Measurements from ENCODE around the gene MYH14. TPM values are rescaled to one million over a fixed set of nuclear protein-coding genes. Genes with fewer than 3 reads are reported as not detected.

Gene MYH14
- total and polyA plus RNA-seq, 9 of the 15 experiments (the other 6 are each of a cell fraction or from before 2014, with no cell fraction given): 0.04 to 0.86 (median 0.19) TPM; not detected in 2

- Histone ChIP-seq H3K27ac (ENCODE audit: extremely low read depth, low read depth, low read length) (no peak overlapping the region), H3K4me2 (ENCODE audit: insufficient read depth, low read length) (no peak overlapping the region), H3K79me2 (ENCODE audit: control insufficient read depth, insufficient read depth, low read length) (no peaks in the 10 kb centered on the region), H2AFZ (ENCODE audit: low read depth, low read length) (no peak overlapping the region), H3K9ac (ENCODE audit: insufficient read depth in 1 of 2, low read depth in 2 of 2, low read length in 2 of 2) (peak overlapping the region in 1 of 2 experiments; percentile 80; a peak in 2 of 4 replicates), H3K9me1 (ENCODE audit: control insufficient read depth, insufficient read depth, low read length) (peaks cover 2% of the 10 kb centered on the region), H3K4me3 (no peak overlapping the region), H3K4me1 (replicated peaks in 1 of 2; ENCODE audit: control insufficient read depth in 2 of 2, insufficient read depth in 2 of 2, low read length in 2 of 2) (peaks cover 25 to 44% of the 10 kb centered on the region in 2 experiments; a peak in 4 of 5 replicates), H3K9me3 (replicated peaks; ENCODE audit: control insufficient read depth, insufficient read depth, low read depth, low read length) (no peaks in the 10 kb centered on the region), H3K27me3 (ENCODE audit: control insufficient read depth in 2 of 2, insufficient read depth in 2 of 2, low read length in 2 of 2) (peaks cover 0 to 8% of the 10 kb centered on the region in 2 experiments; a peak in 2 of 5 replicates), H3K36me3 (ENCODE audit: control insufficient read depth, insufficient read depth, low read length) (no peaks in the 10 kb centered on the region), H4K20me1 (replicated peaks; ENCODE audit: control insufficient read depth, insufficient read depth, low read length) (no peaks in the 10 kb centered on the region)
- TF ChIP-seq DMBX1 (CRISPR knock-in tag; IDR thresholded peaks at IDR 0.05; ENCODE audit: borderline replicate concordance) (no peak), HMGN3 (IDR thresholded peaks at IDR 0.05; ENCODE audit: borderline replicate concordance, extremely low read depth, insufficient read length, low read depth, low read length) (peak; percentile 28), EGR1 (conservative IDR thresholded peaks at IDR 0.05) (peak; percentile 87)
- no peak for FAIRE-seq
- peak in 1 of 4 experiments; percentile 40 for DNase-seq (ENCODE audit: extremely low read depth in 1 of 4, low spot score in 3 of 4)
- intact Hi-C loops (cut with micrococcal nuclease): loop anchor here (5.0 kb wide), 1 partner anchor 59 kb away; the partner anchor contains the start of gene KCNC3
- 4% methylated on average over 8 of the region's 13 CpGs for WGBS (ENCODE audit: insufficient coverage, low coverage, missing lambda C conversion rate)
- ChIA-PET CTCF (ENCODE audit: low intra/inter-chr PET ratio) (interaction anchor here (0.5 kb wide), 1 partner anchor 331 kb away, joined by 4 read pairs; no protein-coding TSS in a partner anchor), POLR2A (no interaction called here)
- BruUV-seq (replicated peaks): no TSS peak
- in situ Hi-C loops (cut with MboI): no loop called here
- ATAC-seq: no peak
Measured at GRCh38 chr19:50268041-50268440, 64.6 kb downstream of the MYH14 start.

GRCh38 chr19:50268501-50268900, 65.1 kb downstream of the MYH14 start:
- ATAC-seq: no peak
- in situ Hi-C loops (cut with MboI) (no loop called here), intact Hi-C loops (cut with micrococcal nuclease) (loop anchor here (5.0 kb wide), 1 partner anchor 59 kb away; the partner anchor contains the start of gene KCNC3)
- CTCF ChIA-PET (ENCODE audit: low intra/inter-chr PET ratio): interaction anchor here (0.5 kb wide), 1 partner anchor 332 kb away, joined by 4 read pairs; no protein-coding TSS in a partner anchor
- no peak overlapping the region for H2AFZ ChIP-seq (ENCODE audit: low read depth, low read length)
- POLR2A ChIA-PET: no interaction called here
- H3K27me3 ChIP-seq (ENCODE audit: control insufficient read depth in 2 of 2, insufficient read depth in 2 of 2, low read length in 2 of 2): peaks cover 0 to 8% of the 10 kb centered on the region in 2 experiments; a peak in 2 of 5 replicates
- H4K20me1 ChIP-seq (replicated peaks; ENCODE audit: control insufficient read depth, insufficient read depth, low read length): no peaks in the 10 kb centered on the region
- no peak overlapping the region for H3K27ac ChIP-seq (ENCODE audit: extremely low read depth, low read depth, low read length)
- H3K9me1 ChIP-seq (ENCODE audit: control insufficient read depth, insufficient read depth, low read length): peaks cover 2% of the 10 kb centered on the region
- H3K4me1 ChIP-seq (replicated peaks in 1 of 2; ENCODE audit: control insufficient read depth in 2 of 2, insufficient read depth in 2 of 2, low read length in 2 of 2): peaks cover 25 to 44% of the 10 kb centered on the region in 2 experiments; a peak in 4 of 5 replicates
- no peak overlapping the region for H3K4me3 ChIP-seq
- DNase-seq (ENCODE audit: extremely low read depth in 1 of 4, low spot score in 3 of 4): no peak
- no peak for FAIRE-seq
- no peaks in the 10 kb centered on the region for H3K36me3 ChIP-seq (ENCODE audit: control insufficient read depth, insufficient read depth, low read length)
- TF ChIP-seq ZFP36 (IDR thresholded peaks at IDR 0.05; ENCODE audit: low read depth, low read length, partially characterized antibody) (peak; percentile 62), RBM25 (IDR thresholded peaks at IDR 0.05; ENCODE audit: low read depth, low read length, severe bottlenecking) (peak; percentile 38), SMARCA5 (IDR thresholded peaks at IDR 0.05) (peak; percentile 73; the same call in 1 of the 2 replicates), RAD51 (IDR thresholded peaks at IDR 0.05; ENCODE audit: borderline replicate concordance, low read depth) (0 out of 2 replicates have a peak, but pooled peaks have one; percentile 12), FUS (optimal IDR thresholded peaks at IDR 0.05; ENCODE audit: low read depth, low read length) (no peak), KDM4B (IDR thresholded peaks at IDR 0.05; ENCODE audit: borderline replicate concordance in 2 of 2, low read depth in 1 of 2) (no peak)
- no peaks in the 10 kb centered on the region for H3K79me2 ChIP-seq (ENCODE audit: control insufficient read depth, insufficient read depth, low read length)
- no peak overlapping the region for H3K4me2 ChIP-seq (ENCODE audit: insufficient read depth, low read length)
- BruUV-seq (replicated peaks): no TSS peak
- no peak overlapping the region for H3K9ac ChIP-seq (ENCODE audit: insufficient read depth in 1 of 2, low read depth in 2 of 2, low read length in 2 of 2)
- 60% methylated on average over 5 of the region's 5 CpGs for WGBS (ENCODE audit: insufficient coverage, low coverage, missing lambda C conversion rate)
- H3K9me3 ChIP-seq (replicated peaks; ENCODE audit: control insufficient read depth, insufficient read depth, low read depth, low read length): no peaks in the 10 kb centered on the region

Data from K562 (cell line).